ENCODE measurements around the gene ARHGEF7.

GRCh38 chr13:111080642-111081041 lies 34.5 kb upstream of the ARHGEF7 start:
- no peak for TF ChIP-seq CTCF (IDR thresholded peaks at IDR 0.05)
- TF ChIP-seq EZH2 (IDR thresholded peaks at IDR 0.05) = no peak

Measured in neural progenitor cell (in vitro differentiated cells).